H1 (cell line): ENCODE data around the gene MAP4. TPM values are rescaled to one million over a fixed set of nuclear protein-coding genes. Genes with fewer than 3 reads are reported as not detected.

Experiments
- CTCF ChIA-PET: fragments of 300-600 bp; sonication (Branson Sonifier 250); formaldehyde crosslinking; loops from one replicate; lab custom pipeline; 2021; ENCODE audit not compliant: partially characterized antibody; lab: Charles Lee
- POLR2A ChIA-PET: fragments of 300-600 bp; sonication (Branson Sonifier 250); formaldehyde crosslinking; loops from one replicate; lab custom pipeline; 2021; ENCODE audit warnings: inconsistent platforms; ENCODE audit not compliant: partially characterized antibody; lab: Charles Lee
- DNase-seq, 2 experiments: peaks; one replicate each; pipeline versions ENCODE4 v3.0.0 to v3.0.0-alpha.2; 2010 to 2022; ENCODE audit warnings: low spot score in 2 of 2, low read depth in 1 of 2, mixed read lengths in 1 of 2
- FAIRE-seq: peaks from 2 replicates; lab custom pipeline; 2011; peaks lifted over from hg19 to GRCh38; lab: Jason Lieb, UNC
- H2AFZ ChIP-seq: 2 replicates; pipeline ENCODE4 v1.8.1; 2012; ENCODE audit warnings: low read length, inconsistent platforms
- H2AK5ac ChIP-seq: 2 replicates; pipeline ENCODE4 v1.6.1; 2013; ENCODE audit warnings: low read depth, low read length
- H2BK120ac ChIP-seq: replicated peaks from 2 replicates; pipeline ENCODE3; 2013; ENCODE audit warnings: low read depth, low read length, inconsistent platforms
- H2BK12ac ChIP-seq: 2 replicates; pipeline ENCODE4 v1.6.1; 2013; ENCODE audit warnings: low read depth, low read length
- H2BK15ac ChIP-seq: 2 replicates; pipeline ENCODE4 v1.6.1; 2013; ENCODE audit warnings: low read length
- H2BK20ac ChIP-seq: 2 replicates; pipeline ENCODE4 v1.6.1; 2013; ENCODE audit warnings: low read length
- H2BK5ac ChIP-seq: 2 replicates; pipeline ENCODE4 v1.6.1; 2013; ENCODE audit warnings: low read depth, low read length
- H3K14ac ChIP-seq: 2 replicates; pipeline ENCODE4 v1.6.1; 2013; ENCODE audit warnings: inconsistent platforms; ENCODE audit not compliant: insufficient read length
- H3K18ac ChIP-seq: 2 replicates; pipeline ENCODE4 v1.6.1; 2013; ENCODE audit warnings: low read length; ENCODE audit errors: extremely low read depth
- H3K23ac ChIP-seq: 2 replicates; pipeline ENCODE4 v1.6.1; 2013; ENCODE audit warnings: inconsistent platforms; ENCODE audit not compliant: insufficient read length
- H3K23me2 ChIP-seq: 2 replicates; pipeline ENCODE4 v1.6.1; 2013; ENCODE audit warnings: low read depth, low read length
- H3K27ac ChIP-seq: 2 replicates; pipeline ENCODE4 v1.6.1; 2011; ENCODE audit warnings: low read depth, low read length, inconsistent platforms
- H3K27me3 ChIP-seq, 4 experiments: replicated peaks in 1 of 4; 1 replicate in 1 of 4; 2 replicates in 3 of 4; pipeline versions ENCODE4 v1.6.1 to v1.8.1; 2011 to 2013; ENCODE audit warnings: low read length in 3 of 4, mild to moderate bottlenecking in 3 of 4, inconsistent platforms in 2 of 4, mixed read lengths in 2 of 4, moderate library complexity in 1 of 4; ENCODE audit not compliant: control insufficient read depth in 3 of 4, insufficient read depth in 3 of 4; ENCODE audit errors: extremely low read depth in 1 of 4
- H3K36me3 ChIP-seq, 4 experiments: 2 replicates each; pipeline versions ENCODE4 v1.6.1 to v1.8.1; 2011 to 2013; ENCODE audit warnings: mild to moderate bottlenecking in 4 of 4, low read length in 3 of 4, moderate library complexity in 2 of 4, control low read depth in 1 of 4, inconsistent platforms in 1 of 4; ENCODE audit not compliant: insufficient read depth in 4 of 4, control insufficient read depth in 2 of 4
- H3K4ac ChIP-seq: replicated peaks from 2 replicates; pipeline ENCODE3; 2013; ENCODE audit warnings: low read length, low read depth, mixed read lengths, inconsistent platforms; ENCODE audit not compliant: insufficient read length
- H3K4me1 ChIP-seq, 4 experiments: replicated peaks in 1 of 4; 1 replicate in 1 of 4; 2 replicates in 3 of 4; pipeline versions ENCODE4 v1.6.1 to v1.8.1; 2011 to 2013; ENCODE audit warnings: low read length in 3 of 4, inconsistent platforms in 2 of 4, mixed read lengths in 1 of 4; ENCODE audit not compliant: insufficient read depth in 4 of 4, control insufficient read depth in 3 of 4
- H3K4me2 ChIP-seq, 2 experiments: 2 replicates each; pipeline versions ENCODE4 v1.6.1 to v1.8.1; 2011 to 2013; ENCODE audit warnings: low read depth in 2 of 2, low read length in 2 of 2, control low read depth in 1 of 2, inconsistent platforms in 1 of 2, mild to moderate bottlenecking in 1 of 2; ENCODE audit not compliant: insufficient read depth in 1 of 2
- H3K4me3 ChIP-seq, 4 experiments: fragments of 200-600, 300-600 bp in 1 of 4; sonication (generic), shearing (Covaris generic), sonication (Bioruptor Twin) in 1 of 4; 2 replicates each; pipeline versions ENCODE4 v1.5.1 to v1.8.1; 2011 to 2016; ENCODE audit warnings: low read length in 4 of 4, low read depth in 3 of 4, control low read depth in 2 of 4, inconsistent platforms in 2 of 4, mild to moderate bottlenecking in 2 of 4, mixed read lengths in 1 of 4, moderate library complexity in 1 of 4; ENCODE audit not compliant: insufficient read depth in 2 of 4; ENCODE audit errors: extremely low read depth in 1 of 4
- H3K56ac ChIP-seq: replicated peaks from 2 replicates; pipeline ENCODE3; 2013; ENCODE audit warnings: low read depth, mild to moderate bottlenecking, mixed read lengths, low read length, inconsistent platforms; ENCODE audit not compliant: insufficient read length
- H3K79me1 ChIP-seq: 2 replicates; pipeline ENCODE4 v1.6.1; 2013; ENCODE audit warnings: low read depth, low read length, control low read depth
- H3K79me2 ChIP-seq, 2 experiments: 2 replicates each; pipeline versions ENCODE4 v1.6.1 to v1.8.1; 2012 to 2013; ENCODE audit warnings: low read length in 2 of 2, mild to moderate bottlenecking in 2 of 2, inconsistent platforms in 1 of 2; ENCODE audit not compliant: insufficient read depth in 2 of 2, control insufficient read depth in 1 of 2
- H3K9ac ChIP-seq, 4 experiments: replicated peaks in 1 of 4; 1 replicate in 1 of 4; 2 replicates in 3 of 4; pipeline versions ENCODE4 v1.6.1 to v1.8.1; 2011 to 2013; ENCODE audit warnings: low read depth in 3 of 4, low read length in 3 of 4, control low read depth in 2 of 4, mild to moderate bottlenecking in 2 of 4, moderate library complexity in 2 of 4, inconsistent platforms in 1 of 4; ENCODE audit errors: extremely low read depth in 1 of 4
- H3K9me3 ChIP-seq, 2 experiments: 2 replicates each; pipeline versions ENCODE4 v1.6.1 to v1.8.1; 2012 to 2013; ENCODE audit warnings: mild to moderate bottlenecking in 2 of 2, moderate library complexity in 2 of 2, control low read depth in 1 of 2, inconsistent platforms in 1 of 2, low read depth in 1 of 2, low read length in 1 of 2, mixed read lengths in 1 of 2; ENCODE audit not compliant: insufficient read depth in 2 of 2
- H4K20me1 ChIP-seq, 2 experiments: replicated peaks in 1 of 2; 2 replicates each; pipeline versions ENCODE3 to v1.8.1; 2011 to 2013; ENCODE audit warnings: inconsistent platforms in 2 of 2, low read length in 2 of 2, mild to moderate bottlenecking in 1 of 2; ENCODE audit not compliant: insufficient read depth in 2 of 2, control insufficient read depth in 1 of 2
- H4K5ac ChIP-seq: 2 replicates; pipeline ENCODE4 v1.6.1; 2013; ENCODE audit warnings: low read length, low read depth, mixed read lengths, inconsistent platforms; ENCODE audit not compliant: insufficient read length
- H4K8ac ChIP-seq: 2 replicates; pipeline ENCODE4 v1.8.0; 2013; ENCODE audit warnings: mild to moderate bottlenecking, moderate library complexity, low read length, inconsistent platforms; ENCODE audit not compliant: insufficient read depth; ENCODE audit errors: extremely low read depth
- H4K91ac ChIP-seq: replicated peaks from 2 replicates; pipeline ENCODE3; 2013; ENCODE audit warnings: low read length, mixed read lengths, inconsistent platforms; ENCODE audit not compliant: insufficient read length
- CTCF ChIP-seq, 3 experiments: IDR thresholded peaks; 1 replicate in 2 of 3; 2 replicates in 1 of 3; pipeline versions ENCODE4 v1.5.1 to v1.6.1; 2011; ENCODE audit warnings: low read length in 3 of 3, mild to moderate bottlenecking in 3 of 3, inconsistent platforms in 2 of 3, low read depth in 1 of 3, moderate library complexity in 1 of 3; ENCODE audit not compliant: insufficient read depth in 1 of 3; ENCODE audit errors: control extremely low read depth in 1 of 3
- GABPA ChIP-seq: IDR thresholded peaks from 2 replicates; pipeline ENCODE4 v1.6.1; 2011; ENCODE audit warnings: mild to moderate bottlenecking, low read length, moderate library complexity, borderline replicate concordance; ENCODE audit not compliant: insufficient read depth
- JUND ChIP-seq: IDR thresholded peaks from 2 replicates; pipeline ENCODE4 v1.6.1; 2011; ENCODE audit warnings: mild to moderate bottlenecking, improper control_type of control experiment, low read length
- SAP30 ChIP-seq: fragments of 300-600 bp; sonication (generic); IDR thresholded peaks from 2 replicates; pipeline ENCODE4 v1.7.1; 2012; ENCODE audit warnings: low read length, moderate library complexity, mild to moderate bottlenecking, inconsistent platforms; ENCODE audit not compliant: insufficient read depth, insufficient replicate concordance
- WGBS, 2 experiments: shearing (Covaris generic) in 1 of 2; methylation state at CpG; one replicate each; pipeline versions ENCODE4 v1.1.6 to v1.1.7; 2013 to 2015; ENCODE audit warnings: low lambda C conversion rate in 2 of 2, mixed read lengths in 2 of 2, inconsistent platforms in 1 of 2, low coverage in 1 of 2, missing lambda C conversion rate in 1 of 2; ENCODE audit not compliant: insufficient replicate concordance in 2 of 2, insufficient coverage in 1 of 2, insufficient read length in 1 of 2; ENCODE audit errors: extremely low coverage in 1 of 2, missing lambda C conversion rate in 1 of 2; 5-methylcytosine and 5-hydroxymethylcytosine counted together
- polyA plus RNA-seq, 7 experiments: library from polyadenylated mRNA; depleted of rRNA in 3 of 7; stranded (reverse) in 5 of 7; unstranded in 2 of 7; fragments of >200 nt in 5 of 7; fragments of 200-250 nt in 2 of 7; gene quantifications; 1 replicate in 5 of 7; 2 replicates in 1 of 7; 4 replicates in 1 of 7; pipeline versions ENCODE4 v1.2.1 to v1.2.3, GENCODE V29; 2011 to 2013; ENCODE audit warnings: missing spikeins in 2 of 7, mixed read lengths in 2 of 7
- total RNA-seq: library from RNA; stranded (reverse); fragmentation: NEBNext Ultra II Directional; extraction: Animal tissue kit (Norgen Biotek cat#: 25700); gene quantifications from 2 replicates; pipeline ENCODE4 v1.2.1, GENCODE V29; 2021

The MAP4 gene
- total and polyA plus RNA-seq, 2 of the 8 experiments (the other 6 are each of a cell fraction or from before 2014, with no cell fraction given): 67.0 to 179 TPM

GRCh38 chr3:47857151-47857550 is 159.1 kb downstream of the MAP4 start:
- Histone ChIP-seq H4K5ac (no peak overlapping the region), H4K20me1 (peaks cover 2 to 10% of the 10 kb centered on the region in 2 experiments), H3K4ac (no peak overlapping the region), H3K23ac (no peak overlapping the region), H3K14ac (no peak overlapping the region), H3K9ac (no peak overlapping the region), H3K27ac (no peak overlapping the region), H3K4me3 (no peak overlapping the region), H3K79me2 (no peaks in the 10 kb centered on the region), H3K4me2 (no peak overlapping the region), H3K27me3 (no peaks in the 10 kb centered on the region), H2AK5ac (no peak overlapping the region), H3K18ac (no peak overlapping the region), H3K23me2 (no peaks in the 10 kb centered on the region; the same call in 1 of the 2 replicates), H2BK12ac (no peak overlapping the region), H3K36me3 (peaks cover 12 to 32% (median 22%) of the 10 kb centered on the region in 4 experiments; a peak in 6 of 8 replicates), H4K8ac (no peak overlapping the region), H3K56ac (no peak overlapping the region), H2BK120ac (no peak overlapping the region), H2BK20ac (no peak overlapping the region), H2BK15ac (no peak overlapping the region), H3K9me3 (no peaks in the 10 kb centered on the region), H2AFZ (no peak overlapping the region), H2BK5ac (no peak overlapping the region), H3K4me1 (no peaks in the 10 kb centered on the region), H3K79me1 (no peaks in the 10 kb centered on the region), H4K91ac (no peak overlapping the region)
- FAIRE-seq (no peak), DNase-seq (no peak)
- 96% methylated on average over 2 of the region's 2 CpGs; no CpG with 5 or more reads in 1 of the 2 experiments for WGBS, 2 experiments
- ChIA-PET CTCF (interaction anchor here (0.9 to 5.0 kb wide), 6 partner anchors 8 to 294 kb away, joined by 3 to 38 read pairs (median 6); no protein-coding TSS in a partner anchor), POLR2A (interaction anchor here (0.6 to 1.4 kb wide), 4 partner anchors 10 to 292 kb away, joined by 3 to 4 read pairs (median 3); no protein-coding TSS in a partner anchor)
- no peak for TF ChIP-seq GABPA
- TF ChIP-seq JUND: no peak
- no peak for TF ChIP-seq SAP30
- no peak for TF ChIP-seq CTCF (IDR thresholded peaks at IDR 0.05; ENCODE audit: control extremely low read depth in 1 of 3, insufficient read depth in 1 of 3, low read depth in 1 of 3, low read length in 3 of 3)
